Stomach (tissue), 4 donors: ENCODE data around the gene PRKAB1.

Source experiments
- CTCF ChIP-seq, 7 experiments: fragments of 450-650 bp in 4 of 7; fragments of 200-600 bp in 3 of 7; sonication (generic) in 3 of 7; IDR thresholded peaks; one replicate each; pipeline ENCODE4 v1.5.1; 2016 to 2019; ENCODE audit warnings: antibody characterized with exemption in 7 of 7, control low read depth in 2 of 7, mild to moderate bottlenecking in 1 of 7
- EP300 ChIP-seq: sonication (generic); formaldehyde crosslinking; IDR thresholded peaks from one replicate; pipeline ENCODE4 v1.6.1; 2017; ENCODE audit warnings: antibody characterized with exemption
- POLR2A ChIP-seq, 4 donors: fragments of 450-650 bp; IDR thresholded peaks; one replicate each; pipeline ENCODE4 v1.6.1; 2016; ENCODE audit warnings: antibody characterized with exemption in 4 of 4, control low read depth in 2 of 4, mild to moderate bottlenecking in 1 of 4, moderate library complexity in 1 of 4
- POLR2AphosphoS5 ChIP-seq, 3 donors: sonication (generic); formaldehyde crosslinking; IDR thresholded peaks; one replicate each; pipeline ENCODE4 v1.6.1; 2016; ENCODE audit warnings: antibody characterized with exemption in 3 of 3

GRCh38 chr12:119710374-119710964 lies 42.5 kb downstream of the PRKAB1 start:
- TF ChIP-seq POLR2AphosphoS5 (IDR thresholded peaks at IDR 0.05) (peak in 2 of 3 donors; percentile 84 to 86), CTCF (IDR thresholded peaks at IDR 0.05) (no peak), EP300 (no peak), POLR2A (IDR thresholded peaks at IDR 0.05) (peak in 1 of 4 donors; percentile 14)
